PC-3 (cell line): ENCODE results near the gene KRTAP10-7. TPM values are rescaled to one million over a fixed set of nuclear protein-coding genes. Genes with fewer than 3 reads are reported as not detected.
"Not testable (repeated sequence)": the region's sequence is repeated elsewhere in the genome, so short reads cannot be mapped to it uniquely, and the experiment has no call there.

ENCODE experiments used
- ATAC-seq: fragments of 200-7000 bp; cut with Tn5 transposase; 2 replicates; pipeline ENCODE4 v1.9.1; 2020; ENCODE audit warnings: mild to moderate bottlenecking, moderate library complexity
- BruUV-seq: library from RNA; stranded (reverse); fragments of 400-500 nt; replicated peaks from 2 replicates; lab custom pipeline; 2021; lab: Mats Ljungman, UMichigan
- CTCF ChIA-PET: fragments of 300-600 bp; sonication (Branson Sonifier 250); formaldehyde crosslinking; loops from one replicate; lab custom pipeline; 2022; ENCODE audit warnings: antibody characterized with exemption; lab: Charles Lee
- POLR2A ChIA-PET: fragments of 300-600 bp; sonication (Branson Sonifier 250); formaldehyde crosslinking; loops from one replicate; lab custom pipeline; 2022; ENCODE audit warnings: antibody characterized with exemption; ENCODE audit not compliant: unreplicated experiment; lab: Charles Lee
- DNase-seq: peaks from one replicate; pipeline ENCODE4 v3.0.0-alpha.2; 2015
- H2AFZ ChIP-seq: fragments of 300-600 bp; sonication (generic); 2 replicates; pipeline ENCODE4 v1.6.0; 2016; ENCODE audit warnings: antibody characterized with exemption, low read length
- H3F3A ChIP-seq: fragments of 300-600 bp; sonication (generic); one replicate; pipeline ENCODE4 v1.6.0; 2017; ENCODE audit warnings: antibody characterized with exemption, low read length, control low read depth, mild to moderate bottlenecking; ENCODE audit not compliant: unreplicated experiment
- H3K27ac ChIP-seq: fragments of 300-600 bp; sonication (generic); 2 replicates; pipeline ENCODE4 v1.5.1; 2016; ENCODE audit warnings: mild to moderate bottlenecking, low read length
- H3K27me3 ChIP-seq: fragments of 300-600 bp; sonication (generic); 2 replicates; pipeline ENCODE4 v1.6.1; 2016; ENCODE audit warnings: low read length, mixed read lengths
- H3K36me3 ChIP-seq: fragments of 300-600 bp; sonication (generic); 2 replicates; pipeline ENCODE4 v1.6.1; 2016; ENCODE audit warnings: low read depth, mixed run types, low read length, mixed read lengths
- H3K4me1 ChIP-seq: fragments of 300-600 bp; sonication (generic); 2 replicates; pipeline ENCODE4 v1.5.1; 2016; ENCODE audit warnings: low read length; ENCODE audit not compliant: insufficient read depth
- H3K4me2 ChIP-seq: fragments of 300-600 bp; sonication (generic); 2 replicates; pipeline ENCODE4 v1.6.0; 2016; ENCODE audit warnings: low read length
- H3K4me3 ChIP-seq: fragments of 300-600 bp; sonication (generic); 2 replicates; pipeline ENCODE4 v1.5.1; 2016; ENCODE audit warnings: mild to moderate bottlenecking, low read length, mixed read lengths
- H3K79me2 ChIP-seq: fragments of 300-600 bp; sonication (generic); 2 replicates; pipeline ENCODE4 v1.6.1; 2017; ENCODE audit warnings: low read length, mixed read lengths
- H3K9ac ChIP-seq: fragments of 300-600 bp; sonication (generic); 2 replicates; pipeline ENCODE4 v1.6.0; 2016; ENCODE audit warnings: mild to moderate bottlenecking, low read length
- H3K9me2 ChIP-seq: fragments of 300-600 bp; sonication (generic); replicated peaks from 2 replicates; pipeline ENCODE4 v1.6.1; 2016; ENCODE audit warnings: mixed run types, low read length, mixed read lengths
- H3K9me3 ChIP-seq: fragments of 300-600 bp; sonication (generic); 2 replicates; pipeline ENCODE4 v1.6.1; 2016; ENCODE audit warnings: low read length, mixed read lengths
- H4K20me1 ChIP-seq: fragments of 300-600 bp; sonication (generic); 2 replicates; pipeline ENCODE4 v1.6.1; 2016; ENCODE audit warnings: low read length, mixed read lengths
- CTCF ChIP-seq: fragments of 300-600 bp; sonication (generic); conservative IDR thresholded peaks from 2 replicates; pipeline ENCODE4 v1.5.1; 2017; ENCODE audit warnings: antibody characterized with exemption, low read depth, mild to moderate bottlenecking, low read length
- EZH2 ChIP-seq: fragments of 300-600 bp; sonication (generic); IDR thresholded peaks from one replicate; pipeline ENCODE4 v1.6.1; 2017; ENCODE audit warnings: antibody characterized with exemption, mild to moderate bottlenecking, low read length; ENCODE audit not compliant: unreplicated experiment
- EZH2phosphoT487 ChIP-seq: fragments of 300-600 bp; sonication (generic); IDR thresholded peaks from 2 replicates; pipeline ENCODE4 v1.6.1; 2018; ENCODE audit warnings: mild to moderate bottlenecking, antibody characterized with exemption, low read length, borderline replicate concordance
- intact Hi-C: fragments of 100-400 bp; cut with micrococcal nuclease; formaldehyde crosslinking; loops from 2 replicates; pipeline ENCODE4 v1.9.0; 2023
- total RNA-seq: library from RNA; depleted of rRNA; stranded (reverse); fragments of >200 nt; gene quantifications from 2 replicates; pipeline ENCODE4 v1.2.3, GENCODE V29; 2014

The KRTAP10-7 gene
- total RNA-seq, 1 experiment from 2014 or later: not detected

GRCh38 chr21:44625756-44626155, 25.4 kb downstream of the KRTAP10-7 start:
- no peak overlapping the region for H2AFZ ChIP-seq
- no peaks in the 10 kb centered on the region for H3K9me2 ChIP-seq
- intact Hi-C loops: no loop called here
- no peaks in the 10 kb centered on the region for H3K4me1 ChIP-seq
- no peak for TF ChIP-seq EZH2
- no peak for TF ChIP-seq EZH2phosphoT487
- no peak for TF ChIP-seq CTCF
- H3K9me3 ChIP-seq: peaks cover 12% of the 10 kb centered on the region
- DNase-seq (no peak), ATAC-seq (no peak)
- no peaks in the 10 kb centered on the region for H3K79me2 ChIP-seq
- H4K20me1 ChIP-seq: no peaks in the 10 kb centered on the region
- no TSS peak for BruUV-seq
- H3K36me3 ChIP-seq: no peaks in the 10 kb centered on the region
- ChIA-PET CTCF (no interaction called here), POLR2A (no interaction called here)
- no peaks in the 10 kb centered on the region for H3F3A ChIP-seq
- no peak overlapping the region for H3K4me2 ChIP-seq
- H3K4me3 ChIP-seq: no peak overlapping the region
- H3K9ac ChIP-seq: no peak overlapping the region
- H3K27me3 ChIP-seq: no peaks in the 10 kb centered on the region
- H3K27ac ChIP-seq: no peak overlapping the region

- intact Hi-C loops: no loop called here
- H4K20me1 ChIP-seq: no peaks in the 10 kb centered on the region
- CTCF ChIA-PET: no interaction called here
- no peaks in the 10 kb centered on the region for H3K9me2 ChIP-seq
- H2AFZ ChIP-seq: no peak overlapping the region
- H3K4me3 ChIP-seq: no peak overlapping the region
- TF ChIP-seq EZH2phosphoT487: no peak
- TF ChIP-seq EZH2: no peak
- no peak for TF ChIP-seq CTCF
- no peaks in the 10 kb centered on the region for H3K79me2 ChIP-seq
- ATAC-seq (no peak), DNase-seq (no peak)
- no peaks in the 10 kb centered on the region for H3K27me3 ChIP-seq
- H3K4me1 ChIP-seq: no peaks in the 10 kb centered on the region
- H3K4me2 ChIP-seq: no peak overlapping the region
- no peak overlapping the region for H3K9ac ChIP-seq
- peaks cover 10% of the 10 kb centered on the region for H3K9me3 ChIP-seq
- H3K36me3 ChIP-seq: no peaks in the 10 kb centered on the region
- H3K27ac ChIP-seq: no peak overlapping the region
- no TSS peak for BruUV-seq
- no peaks in the 10 kb centered on the region for H3F3A ChIP-seq
- POLR2A ChIA-PET: no interaction called here
Observed at GRCh38 chr21:44626262-44626661, 25.9 kb downstream of the KRTAP10-7 start.

DNA sequence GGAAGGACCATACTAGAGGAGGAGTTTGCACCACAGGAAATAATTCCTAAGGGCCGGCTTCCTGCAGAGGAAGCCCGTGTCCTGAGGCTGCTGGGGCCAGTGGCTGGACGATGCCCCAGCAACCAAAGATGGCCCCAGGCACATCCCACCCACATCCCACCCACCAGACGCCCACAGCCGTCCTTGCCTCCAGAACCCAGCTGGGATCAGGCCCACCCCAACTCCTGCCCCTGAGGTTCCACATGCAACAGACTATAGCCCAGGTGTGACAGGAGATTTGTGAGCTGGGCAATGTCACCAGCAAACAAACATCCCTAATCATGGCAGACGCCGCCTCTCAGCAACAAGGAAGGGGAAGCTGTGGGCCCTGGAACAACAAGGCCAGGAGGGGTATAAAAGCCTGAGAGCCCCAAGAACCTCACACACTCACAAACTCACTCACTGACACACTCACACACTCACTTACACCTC, 26.3 kb downstream of the KRTAP10-7 start, which contains the start of gene KRTAP10-9:
Gene KRTAP10-9 (plus strand): TSS at position 421 of the 471 bp plus-strand sequence. CDS start 79 bp downstream, outside the sequence.
- TF ChIP-seq EZH2phosphoT487: no peak
- no peak for TF ChIP-seq EZH2
- no peak for TF ChIP-seq CTCF
- ChIA-PET POLR2A (no interaction called here), CTCF (no interaction called here)

DNA sequence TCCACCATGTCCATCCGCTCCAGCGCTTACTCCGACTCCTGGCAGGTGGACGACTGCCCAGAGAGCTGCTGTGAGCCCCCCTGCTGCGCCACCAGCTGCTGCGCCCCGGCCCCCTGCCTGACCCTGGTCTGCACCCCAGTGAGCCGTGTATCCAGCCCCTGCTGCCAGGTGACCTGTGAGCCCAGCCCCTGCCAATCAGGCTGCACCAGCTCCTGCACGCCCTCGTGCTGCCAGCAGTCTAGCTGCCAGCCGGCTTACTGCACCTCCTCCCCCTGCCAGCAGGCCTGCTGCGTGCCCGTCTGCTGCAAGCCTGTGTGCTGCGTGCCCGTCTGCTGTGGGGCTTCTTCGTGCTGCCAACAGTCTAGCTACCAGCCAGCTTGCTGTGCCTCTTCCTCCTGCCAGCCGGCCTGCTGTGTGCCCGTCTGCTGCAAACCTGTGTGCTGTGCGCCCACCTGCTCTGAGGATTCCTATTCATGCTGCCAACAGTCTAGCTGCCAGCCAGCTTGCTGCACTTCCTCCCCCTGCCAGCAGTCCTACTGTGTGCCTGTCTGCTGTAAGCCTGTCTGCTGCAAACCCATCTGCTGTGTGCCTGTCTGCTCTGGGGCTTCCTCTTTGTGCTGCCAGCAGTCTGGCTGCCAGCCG, 26.9 kb downstream of the KRTAP10-7 start:
- intact Hi-C loops, H3K27me3 ChIP-seq, H3F3A ChIP-seq, H3K4me3 ChIP-seq, CTCF ChIA-PET, H3K27ac ChIP-seq, H3K4me1 ChIP-seq, H4K20me1 ChIP-seq, H2AFZ ChIP-seq, BruUV-seq, H3K9ac ChIP-seq, DNase-seq, H3K4me2 ChIP-seq, ATAC-seq, H3K79me2 ChIP-seq, H3K9me2 ChIP-seq, POLR2A ChIA-PET, H3K36me3 ChIP-seq: not testable (repeated sequence)
- H3K9me3 ChIP-seq: peaks cover 10% of the 10 kb centered on the region

More for the DNA sequence above, 26.3 kb downstream of the KRTAP10-7 start, which contains the start of gene KRTAP10-9:
- H2AFZ ChIP-seq: no peak within 1 kb of the TSS
- H3K9me2 ChIP-seq: no peaks in the 10 kb centered on the region
- no peak within 1 kb of the TSS for H3K27ac ChIP-seq
- H3K9ac ChIP-seq: no peak within 1 kb of the TSS
- no peak within 1 kb of the TSS for H3K4me3 ChIP-seq
- H3K79me2 ChIP-seq: no peaks in the 10 kb centered on the region
- BruUV-seq: no TSS peak
- no peaks in the 10 kb centered on the region for H3K4me1 ChIP-seq
- H4K20me1 ChIP-seq: no peaks in the 10 kb centered on the region
- ATAC-seq (no peak), DNase-seq (no peak)
- intact Hi-C loops: no loop called here
- no peak within 1 kb of the TSS for H3K4me2 ChIP-seq
- H3K27me3 ChIP-seq: no peaks in the 10 kb centered on the region
- peaks cover 10% of the 10 kb centered on the region for H3K9me3 ChIP-seq
- no peaks in the 10 kb centered on the region for H3K36me3 ChIP-seq
- no peaks in the 10 kb centered on the region for H3F3A ChIP-seq
